Limb (tissue), 2 donors: ENCODE results near the gene UNC93A.
"Not testable (repeated sequence)": the region's sequence is repeated elsewhere in the genome, so short reads cannot be mapped to it uniquely, and the experiment has no call there.

ENCODE experiments used
- DNase-seq, 2 donors: peaks; one replicate each; pipeline ENCODE4 v3.0.0-alpha.2; 2016; ENCODE audit errors: extremely low spot score in 2 of 2

UNC93A gene

DNA sequence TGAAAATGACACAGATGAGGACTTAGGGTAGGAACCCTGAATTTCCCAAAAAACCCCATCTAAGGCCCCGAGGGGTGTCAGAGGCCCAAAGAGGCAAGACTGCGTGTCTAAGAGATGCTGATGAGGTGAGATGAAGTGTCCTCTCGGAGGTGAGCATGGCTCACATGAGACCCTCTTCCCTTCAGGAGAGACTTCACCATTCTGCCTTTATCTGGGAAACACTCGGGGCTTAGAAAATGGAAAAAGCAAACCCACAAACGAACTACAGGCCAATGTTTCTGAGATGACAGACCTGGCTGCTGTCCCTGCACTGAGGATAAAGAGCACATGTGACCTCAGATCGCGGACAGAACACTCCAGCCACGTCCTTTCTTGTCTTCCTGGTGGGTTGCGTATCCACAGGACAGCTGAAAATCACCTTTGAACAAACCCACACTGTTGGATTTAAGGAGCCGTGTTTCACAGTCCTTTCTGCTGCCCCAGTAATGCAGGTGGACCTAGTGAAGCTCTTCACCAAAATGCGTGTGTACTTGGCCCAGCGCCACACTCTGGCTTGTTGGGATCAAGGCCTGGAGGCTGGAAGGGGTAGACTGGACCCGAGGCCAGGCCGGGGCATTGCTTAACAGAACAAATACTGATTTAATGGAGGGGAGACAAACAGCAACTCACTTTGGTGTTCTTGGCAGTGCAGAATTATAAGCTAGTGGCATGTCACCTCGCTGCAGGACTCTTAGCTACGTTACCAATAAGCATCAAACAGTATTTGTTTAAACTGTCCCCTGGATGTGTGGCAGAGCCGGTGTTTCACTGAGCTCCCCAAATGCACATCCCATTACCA is 18.5 kb downstream of the UNC93A start:
- DNase-seq, result not testable (repeated sequence)

GRCh38 chr6:167311286-167311685 is 20.2 kb downstream of the UNC93A start:
- peak in 1 of 2 donors; percentile 67 for DNase-seq

DNA sequence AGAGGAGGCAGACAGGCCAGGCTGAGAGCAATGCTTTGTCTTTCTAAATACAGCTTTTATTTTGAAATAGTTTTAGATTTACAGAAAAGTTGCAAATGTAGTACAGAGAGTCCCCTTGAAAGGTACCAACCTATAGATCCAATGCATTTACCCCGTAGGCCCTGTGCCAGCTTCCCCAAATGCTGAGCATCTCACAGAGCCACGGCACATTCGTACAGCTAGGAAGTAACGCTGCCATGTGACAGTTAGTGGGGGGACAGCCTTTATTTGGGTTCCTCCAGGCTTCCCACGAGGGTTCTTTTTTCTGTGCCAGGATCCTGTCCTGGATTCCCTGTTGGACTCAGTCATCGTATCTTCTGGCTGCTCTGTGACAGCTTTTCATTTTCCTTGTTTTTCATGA is 20.6 kb downstream of the UNC93A start:
- not testable (repeated sequence) for DNase-seq

DNA sequence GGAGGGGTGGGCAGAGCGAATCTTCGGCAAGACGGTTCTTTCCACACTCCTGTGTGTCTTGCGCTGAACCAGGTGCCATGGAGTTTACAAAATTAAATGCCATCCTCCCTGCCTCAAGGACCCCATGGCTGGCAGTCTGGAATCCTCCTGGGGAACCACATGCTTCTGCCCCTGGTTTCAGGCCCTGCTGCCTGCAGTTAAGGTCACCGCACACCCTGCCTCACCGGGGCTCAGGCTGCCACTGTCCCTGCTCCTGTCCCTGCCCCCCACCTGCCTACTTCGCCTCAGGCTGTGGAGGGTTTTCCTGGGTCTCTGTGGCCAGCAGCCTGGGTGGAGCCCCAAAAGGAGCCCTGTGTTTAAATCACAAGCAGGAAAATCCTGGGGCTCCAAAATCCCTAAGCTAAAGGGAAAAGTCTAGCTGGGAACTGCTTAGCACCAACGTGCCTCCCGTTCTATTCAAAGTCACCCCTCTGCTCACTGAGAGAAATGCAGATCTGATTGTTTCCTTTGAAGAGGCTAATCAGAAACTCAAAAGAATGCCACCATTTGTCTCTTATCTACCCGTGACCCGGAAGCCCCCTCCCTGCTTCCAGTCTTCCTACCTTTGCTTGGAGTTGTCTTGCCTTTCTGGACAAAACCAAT is 23.2 kb downstream of the UNC93A start:
- DNase-seq, result no peak

- DNase-seq, result no peak
Measured at GRCh38 chr6:167317172-167317571, 26.1 kb downstream of the UNC93A start.

DNA sequence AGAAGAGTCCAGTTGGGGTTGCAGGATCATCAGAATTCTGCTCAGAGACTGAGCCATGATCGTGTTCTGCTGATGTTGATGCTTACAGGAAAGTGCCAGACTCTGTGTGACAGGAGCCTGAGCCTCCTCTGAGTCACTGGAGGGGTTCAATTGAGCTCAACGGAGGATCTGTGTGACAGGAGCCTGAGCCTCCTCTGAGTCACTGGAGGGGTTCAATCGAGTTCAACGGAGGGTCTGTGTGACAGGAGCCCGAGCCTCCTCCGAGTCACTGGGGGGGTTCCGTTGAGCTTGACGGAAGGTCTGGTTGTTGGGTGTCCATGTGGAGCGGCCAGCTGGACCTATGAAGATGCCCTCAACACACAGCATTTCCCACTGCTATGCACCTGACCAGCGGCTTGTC is 27.2 kb downstream of the UNC93A start:
- DNase-seq, result not testable (repeated sequence)

DNA sequence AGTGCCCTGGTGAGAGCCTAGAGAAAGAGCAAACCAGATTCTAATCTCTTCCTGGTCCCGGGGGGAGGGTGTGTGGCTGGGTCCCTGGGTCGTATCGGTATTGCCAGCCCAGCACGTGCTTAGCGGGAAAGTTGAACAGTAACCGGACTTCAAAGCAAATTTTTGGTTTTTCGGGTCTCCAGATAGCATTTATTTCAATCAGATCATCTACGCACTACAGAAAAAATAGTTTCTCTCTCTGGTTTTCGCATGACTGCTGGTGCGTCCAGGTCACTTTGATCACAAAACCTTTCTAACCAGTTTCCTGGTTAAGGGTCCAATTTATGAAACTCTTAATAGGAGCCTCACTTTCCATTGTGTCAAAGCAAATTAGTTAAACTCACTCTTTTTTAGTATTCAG is 27.7 kb downstream of the UNC93A start:
- DNase-seq, result not testable (repeated sequence)

- DNase-seq, result not testable (repeated sequence)
Measured at GRCh38 chr6:167319856-167320753, 29.0 kb downstream of the UNC93A start.

GRCh38 chr6:167320754-167321056 is 29.6 kb downstream of the UNC93A start:
- not testable (repeated sequence) for DNase-seq

- DNase-seq, result not testable (repeated sequence)
Measured at GRCh38 chr6:167321185-167321584, 30.1 kb downstream of the UNC93A start.

DNA sequence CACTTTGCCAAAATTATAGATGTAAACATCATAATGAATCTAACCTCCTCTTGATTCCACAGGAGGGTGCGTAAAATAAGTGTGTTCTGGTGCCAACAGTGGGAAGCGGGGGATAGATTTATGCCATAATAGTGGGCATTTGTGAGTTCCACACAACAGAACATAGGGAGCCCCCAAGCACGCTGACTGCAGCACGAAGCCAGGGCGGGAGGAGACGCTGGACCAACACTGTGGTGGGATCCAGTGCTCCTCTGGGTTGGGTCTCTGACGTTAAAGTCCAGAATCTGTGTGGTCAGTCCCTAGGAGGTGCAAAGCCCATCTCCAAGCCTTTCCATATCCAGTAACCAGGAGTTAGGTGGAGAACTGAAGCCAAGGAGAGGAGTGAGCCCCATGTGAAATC is 32.0 kb downstream of the UNC93A start:
- DNase-seq, result no peak

GRCh38 chr6:167324111-167324510 is 33.0 kb downstream of the UNC93A start:
- DNase-seq, result no peak

DNA sequence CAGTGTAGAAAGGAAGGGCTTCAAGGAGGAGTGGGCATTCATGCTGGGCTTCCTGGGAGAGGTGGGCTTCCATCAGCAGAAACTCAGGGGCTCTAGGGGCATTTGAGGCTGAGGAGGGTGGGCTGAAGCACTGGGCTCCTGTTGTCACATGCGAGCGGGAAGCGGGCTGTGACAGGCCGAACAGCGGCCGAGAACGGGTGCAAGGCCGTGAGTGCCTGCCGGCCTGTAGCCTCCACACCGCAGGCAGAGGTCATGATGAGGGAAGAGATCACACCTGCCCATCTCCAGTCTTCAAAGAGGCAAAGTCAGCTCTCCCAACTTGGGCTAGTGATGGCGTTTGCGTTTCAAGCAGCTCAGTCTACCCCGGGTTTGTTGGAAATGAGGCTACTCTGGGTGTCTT is 34.7 kb downstream of the UNC93A start:
- no peak for DNase-seq

DNA sequence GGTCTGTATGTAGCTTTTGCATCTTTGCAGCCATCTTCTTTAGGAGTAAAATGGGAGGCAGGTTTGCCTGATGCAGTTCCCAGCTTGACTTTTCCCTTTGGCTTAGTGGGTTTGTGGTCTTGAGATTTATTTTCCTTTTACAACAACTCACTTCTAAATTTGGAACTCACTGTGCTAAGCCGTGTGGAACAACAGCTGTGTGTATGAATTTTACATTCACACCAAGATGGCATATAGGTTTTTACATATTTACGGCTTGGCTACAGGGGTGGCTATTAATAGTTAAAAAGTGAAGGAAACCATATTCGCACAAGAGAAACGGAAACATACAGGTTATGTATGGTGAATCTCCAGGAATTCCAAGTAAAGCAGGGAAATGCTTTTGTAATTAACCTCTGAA is 36.3 kb downstream of the UNC93A start:
- no peak for DNase-seq

DNA sequence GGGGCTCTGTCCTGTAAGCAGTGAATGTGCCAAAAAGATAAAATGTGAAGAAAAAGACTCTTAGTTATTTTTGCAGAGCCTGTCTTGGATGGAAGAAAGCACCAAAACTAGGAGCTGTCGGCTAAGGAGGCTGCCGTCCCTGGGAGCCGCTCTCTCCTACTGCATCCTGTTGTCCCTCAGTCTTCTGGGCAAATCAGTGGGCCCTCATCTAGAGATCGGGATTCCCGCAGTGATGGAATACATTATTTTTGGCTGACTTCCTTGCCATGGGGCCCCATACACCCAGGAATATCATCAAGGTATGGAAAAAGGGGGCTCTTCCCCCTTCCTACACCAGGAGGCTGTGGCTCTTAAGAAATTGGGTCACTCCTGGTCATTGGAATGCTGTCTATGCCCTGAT is 37.0 kb downstream of the UNC93A start:
- no peak for DNase-seq

DNA sequence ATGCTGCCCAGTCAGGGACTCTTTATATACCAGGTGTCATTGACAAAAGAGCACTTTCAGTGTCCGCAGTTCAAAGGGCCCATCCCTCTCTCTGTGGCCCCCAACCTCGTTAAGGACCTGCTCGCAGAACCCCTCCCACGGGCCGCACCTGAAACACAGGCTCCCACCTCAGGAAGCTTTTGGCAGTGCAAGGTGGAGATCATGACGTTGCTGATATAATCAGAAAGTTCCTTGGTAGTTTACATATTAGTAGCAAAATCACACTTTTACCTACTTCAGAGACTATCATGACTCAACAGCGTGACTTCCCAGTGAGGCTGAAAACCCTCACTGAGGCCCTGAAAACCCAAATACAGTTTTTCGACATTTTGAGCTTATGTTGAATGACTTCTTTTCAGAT is 37.9 kb downstream of the UNC93A start:
- DNase-seq, result no peak

- no peak for DNase-seq
Measured at GRCh38 chr6:167330750-167331149, 39.6 kb downstream of the UNC93A start.

DNA sequence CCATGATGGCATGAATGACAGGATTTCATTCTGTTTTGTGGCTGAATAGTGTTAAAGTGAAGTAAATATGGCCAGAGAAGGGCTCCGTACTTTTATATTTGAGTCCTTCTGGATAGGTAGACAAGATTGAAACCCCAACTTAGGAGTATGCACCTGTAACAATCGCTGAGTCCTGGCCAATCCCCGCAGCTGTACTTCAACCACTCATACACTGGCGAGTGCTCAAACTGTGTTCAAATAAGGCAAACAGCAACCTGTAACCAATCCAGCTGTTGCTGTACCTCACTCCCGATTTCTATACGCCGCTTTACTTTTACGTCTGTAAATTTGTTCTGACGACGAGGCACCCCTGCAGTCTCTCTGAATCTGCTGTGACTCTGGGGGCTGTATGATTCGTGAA is 40.5 kb downstream of the UNC93A start:
- DNase-seq, result no peak

GRCh38 chr6:167336844-167337630 is 45.9 kb downstream of the UNC93A start:
- DNase-seq, result peak in 1 of 2 donors; percentile 45

GRCh38 chr6:167337675-167338449 is 46.7 kb downstream of the UNC93A start:
- DNase-seq, result no peak
